Measurements from ENCODE around the gene ZNF276.

The ZNF276 gene

DNA sequence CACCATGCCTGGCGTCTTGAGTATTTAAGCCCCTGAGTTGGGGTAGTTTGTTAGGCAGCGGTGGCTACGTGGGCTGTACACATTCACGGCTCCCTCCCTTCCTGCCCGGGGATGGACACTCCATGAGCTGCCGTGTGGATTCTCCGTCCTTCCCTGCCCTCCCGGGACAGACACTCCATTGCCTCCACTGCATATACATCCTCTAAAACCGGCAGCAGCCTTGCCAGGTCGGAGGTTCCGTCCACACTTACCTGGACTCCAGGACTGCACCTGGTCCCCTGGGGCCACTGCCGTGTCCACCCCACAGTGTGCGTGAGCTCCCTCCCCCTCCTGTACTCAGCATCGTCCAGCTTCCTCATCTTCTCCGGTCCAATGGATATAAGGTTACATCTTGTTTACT is 16.3 kb upstream of the ZNF276 start:
- DNase-seq (ENCODE audit: extremely low read depth, low read depth) = no peak
- TF ChIP-seq, protein P1, sequence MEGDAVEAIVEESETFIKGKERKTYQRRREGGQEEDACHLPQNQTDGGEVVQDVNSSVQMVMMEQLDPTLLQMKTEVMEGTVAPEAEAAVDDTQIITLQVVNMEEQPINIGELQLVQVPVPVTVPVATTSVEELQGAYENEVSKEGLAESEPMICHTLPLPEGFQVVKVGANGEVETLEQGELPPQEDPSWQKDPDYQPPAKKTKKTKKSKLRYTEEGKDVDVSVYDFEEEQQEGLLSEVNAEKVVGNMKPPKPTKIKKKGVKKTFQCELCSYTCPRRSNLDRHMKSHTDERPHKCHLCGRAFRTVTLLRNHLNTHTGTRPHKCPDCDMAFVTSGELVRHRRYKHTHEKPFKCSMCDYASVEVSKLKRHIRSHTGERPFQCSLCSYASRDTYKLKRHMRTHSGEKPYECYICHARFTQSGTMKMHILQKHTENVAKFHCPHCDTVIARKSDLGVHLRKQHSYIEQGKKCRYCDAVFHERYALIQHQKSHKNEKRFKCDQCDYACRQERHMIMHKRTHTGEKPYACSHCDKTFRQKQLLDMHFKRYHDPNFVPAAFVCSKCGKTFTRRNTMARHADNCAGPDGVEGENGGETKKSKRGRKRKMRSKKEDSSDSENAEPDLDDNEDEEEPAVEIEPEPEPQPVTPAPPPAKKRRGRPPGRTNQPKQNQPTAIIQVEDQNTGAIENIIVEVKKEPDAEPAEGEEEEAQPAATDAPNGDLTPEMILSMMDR (IDR thresholded peaks at IDR 0.05; ENCODE audit: low read depth, low read length) = no peak

DNA sequence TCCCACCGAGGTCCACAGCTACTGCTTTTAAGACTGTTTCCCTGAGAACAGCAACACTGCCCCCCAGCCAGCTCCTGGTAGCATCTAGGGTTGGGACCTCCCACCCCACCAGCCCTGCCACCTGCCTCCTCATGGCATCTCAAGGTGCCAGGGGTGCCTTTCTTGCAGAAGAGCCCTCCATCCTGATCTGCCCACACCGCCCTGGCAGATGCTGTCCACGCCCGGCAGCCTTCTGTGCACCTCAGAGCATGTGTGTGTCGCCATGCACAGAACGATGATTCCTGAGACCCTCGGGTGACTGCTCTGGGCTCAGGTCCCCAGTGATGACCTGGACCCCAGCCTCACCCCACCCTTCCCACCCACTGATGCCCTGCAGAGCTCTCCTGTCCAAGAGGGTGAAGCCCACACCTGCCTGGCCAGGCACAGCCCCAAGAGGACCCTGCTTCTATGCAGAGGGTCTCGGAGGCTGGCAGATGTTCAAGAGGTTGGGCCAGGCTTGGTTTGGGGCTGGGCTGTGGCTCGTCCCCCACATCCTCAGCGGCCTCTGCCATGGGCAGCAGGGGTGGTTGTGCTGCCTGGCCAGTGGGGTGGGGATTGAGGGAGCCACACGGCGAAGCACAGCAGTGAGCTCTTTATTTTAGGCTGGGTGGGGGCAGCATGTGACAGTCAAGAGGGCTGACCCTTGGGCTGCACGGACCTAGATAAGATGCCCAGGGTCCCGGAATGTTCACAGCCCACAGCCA is 14.6 kb upstream of the ZNF276 start:
- no peak for DNase-seq (ENCODE audit: extremely low read depth, low read depth)
- TF ChIP-seq, protein P1 (IDR thresholded peaks at IDR 0.05; ENCODE audit: low read depth, low read length) = no peak

DNA sequence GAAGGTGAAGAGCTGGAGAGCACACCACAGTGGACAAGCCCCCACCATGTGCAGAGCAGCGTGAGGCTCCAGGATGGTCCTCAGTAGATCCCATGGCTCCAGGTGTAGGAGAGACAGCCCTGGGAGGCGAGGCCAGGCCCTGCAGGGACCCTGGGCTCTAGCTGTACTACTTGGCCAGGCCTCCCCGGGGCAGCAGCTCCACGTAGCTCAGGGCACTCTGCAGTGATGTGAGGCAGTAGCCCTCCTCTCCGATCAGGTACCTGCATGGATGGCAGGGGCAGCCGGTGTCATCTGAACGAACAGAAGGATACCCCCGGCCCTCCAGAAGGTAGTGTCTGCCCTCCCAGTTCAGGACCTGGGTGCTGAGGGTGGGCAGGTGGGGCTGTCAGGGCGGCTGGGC is 13.6 kb upstream of the ZNF276 start:
- TF ChIP-seq, protein P1 (IDR thresholded peaks at IDR 0.05; ENCODE audit: low read depth, low read length) = no peak
- DNase-seq (ENCODE audit: extremely low read depth, low read depth) = no peak

DNA sequence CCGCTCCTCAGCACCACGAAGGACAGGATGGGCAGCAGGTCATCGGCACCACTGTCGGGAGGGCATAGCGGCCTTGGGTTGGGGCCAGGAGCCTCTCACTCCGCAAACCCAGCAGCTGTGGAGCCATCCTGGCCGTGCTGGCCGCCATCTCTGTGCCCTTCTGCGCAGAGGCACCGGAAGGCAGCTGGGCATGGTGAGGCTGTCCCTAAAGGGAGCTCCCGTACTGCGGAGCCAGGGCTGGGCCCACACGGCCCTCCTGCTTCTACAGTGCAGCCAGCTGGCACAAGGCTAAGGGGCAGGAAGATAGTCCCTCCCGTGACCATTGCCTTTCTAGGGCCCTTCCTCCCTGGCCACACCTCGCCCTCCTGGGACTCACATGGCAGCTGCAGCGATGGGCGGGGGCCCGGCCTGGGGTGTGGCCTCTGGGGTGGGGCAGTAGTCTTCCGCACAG is 12.8 kb upstream of the ZNF276 start:
- TF ChIP-seq, protein P1 (IDR thresholded peaks at IDR 0.05; ENCODE audit: low read depth, low read length) = no peak
- DNase-seq (ENCODE audit: extremely low read depth, low read depth) = no peak

DNA sequence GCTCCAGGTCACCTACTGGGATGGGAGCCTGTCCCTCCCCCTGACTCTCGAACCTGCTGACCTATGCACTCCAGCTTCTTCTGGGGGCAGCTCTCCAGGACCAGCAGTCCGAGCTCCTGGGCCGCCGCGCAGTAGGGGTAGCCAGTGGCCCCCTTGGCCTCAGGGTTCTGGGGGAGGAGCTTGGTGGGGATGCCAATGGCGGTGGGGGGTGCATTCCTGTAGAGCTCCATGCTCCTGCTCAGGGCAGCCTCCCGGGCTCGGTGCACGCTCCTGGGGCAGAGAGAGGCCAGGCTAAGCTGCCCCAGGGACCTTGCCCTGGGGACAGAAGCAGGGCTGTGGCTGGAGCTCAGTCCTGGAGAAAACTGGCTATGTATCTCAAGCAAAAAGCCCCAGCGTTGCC is 12.2 kb upstream of the ZNF276 start:
- DNase-seq (ENCODE audit: extremely low read depth, low read depth) = no peak
- TF ChIP-seq, protein P1 (IDR thresholded peaks at IDR 0.05; ENCODE audit: low read depth, low read length) = no peak

DNA sequence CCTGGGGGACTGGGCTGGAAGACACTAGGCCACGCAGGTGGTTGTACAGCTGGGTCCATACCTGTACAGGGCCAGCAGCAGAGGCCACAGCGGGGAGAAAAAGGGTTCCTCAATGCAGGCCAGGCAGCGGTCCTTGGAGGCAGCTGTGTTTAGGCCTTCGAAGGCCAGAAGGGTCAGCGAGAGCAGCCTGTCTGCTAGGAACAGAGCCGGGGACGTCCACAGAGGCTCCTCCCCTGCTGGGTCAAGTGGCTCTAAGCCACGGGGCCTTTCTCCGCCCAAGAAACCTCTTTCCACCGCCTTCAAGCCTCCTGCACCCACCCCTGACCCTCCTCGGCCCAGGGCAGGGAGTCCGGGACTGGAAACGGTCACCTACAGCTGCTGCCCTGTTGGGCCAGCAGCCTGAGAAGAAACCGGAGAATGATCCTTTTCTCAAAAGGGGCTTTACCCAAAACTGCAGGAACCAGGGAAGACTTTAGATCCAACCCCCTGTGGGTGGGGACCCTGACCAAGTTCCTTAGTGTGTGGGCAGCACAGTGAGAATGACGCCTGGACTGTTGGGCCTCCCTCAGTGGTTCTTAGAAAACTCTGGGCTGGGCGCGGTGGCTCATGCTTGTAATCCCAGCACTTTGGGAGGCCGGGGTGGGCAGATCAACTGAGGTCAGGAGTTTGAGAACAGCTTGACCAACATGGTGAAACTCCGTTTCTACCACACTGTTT is 11.5 kb upstream of the ZNF276 start:
- TF ChIP-seq, protein P1 (IDR thresholded peaks at IDR 0.05; ENCODE audit: low read depth, low read length) = no peak
- DNase-seq (ENCODE audit: extremely low read depth, low read depth) = no peak
